H1 (cell line): ENCODE results near the gene SERPINE3. TPM values are rescaled to one million over a fixed set of nuclear protein-coding genes. Genes with fewer than 3 reads are reported as not detected.

Experiments used
- CTCF ChIA-PET: fragments of 300-600 bp; sonication (Branson Sonifier 250); formaldehyde crosslinking; loops from one replicate; lab custom pipeline; 2021; ENCODE audit not compliant: partially characterized antibody; lab: Charles Lee
- POLR2A ChIA-PET: fragments of 300-600 bp; sonication (Branson Sonifier 250); formaldehyde crosslinking; loops from one replicate; lab custom pipeline; 2021; ENCODE audit warnings: inconsistent platforms; ENCODE audit not compliant: partially characterized antibody; lab: Charles Lee
- DNase-seq, 2 experiments: peaks; one replicate each; pipeline versions ENCODE4 v3.0.0 to v3.0.0-alpha.2; 2010 to 2022; ENCODE audit warnings: low spot score in 2 of 2, low read depth in 1 of 2, mixed read lengths in 1 of 2
- FAIRE-seq: peaks from 2 replicates; lab custom pipeline; 2011; peaks lifted over from hg19 to GRCh38; lab: Jason Lieb, UNC
- H2AFZ ChIP-seq: 2 replicates; pipeline ENCODE4 v1.8.1; 2012; ENCODE audit warnings: low read length, inconsistent platforms
- H2AK5ac ChIP-seq: 2 replicates; pipeline ENCODE4 v1.6.1; 2013; ENCODE audit warnings: low read depth, low read length
- H2BK120ac ChIP-seq: replicated peaks from 2 replicates; pipeline ENCODE3; 2013; ENCODE audit warnings: low read depth, low read length, inconsistent platforms
- H2BK12ac ChIP-seq: 2 replicates; pipeline ENCODE4 v1.6.1; 2013; ENCODE audit warnings: low read depth, low read length
- H2BK15ac ChIP-seq: 2 replicates; pipeline ENCODE4 v1.6.1; 2013; ENCODE audit warnings: low read length
- H2BK20ac ChIP-seq: 2 replicates; pipeline ENCODE4 v1.6.1; 2013; ENCODE audit warnings: low read length
- H2BK5ac ChIP-seq: 2 replicates; pipeline ENCODE4 v1.6.1; 2013; ENCODE audit warnings: low read depth, low read length
- H3K14ac ChIP-seq: 2 replicates; pipeline ENCODE4 v1.6.1; 2013; ENCODE audit warnings: inconsistent platforms; ENCODE audit not compliant: insufficient read length
- H3K18ac ChIP-seq: 2 replicates; pipeline ENCODE4 v1.6.1; 2013; ENCODE audit warnings: low read length; ENCODE audit errors: extremely low read depth
- H3K23ac ChIP-seq: 2 replicates; pipeline ENCODE4 v1.6.1; 2013; ENCODE audit warnings: inconsistent platforms; ENCODE audit not compliant: insufficient read length
- H3K23me2 ChIP-seq: 2 replicates; pipeline ENCODE4 v1.6.1; 2013; ENCODE audit warnings: low read depth, low read length
- H3K27ac ChIP-seq: 2 replicates; pipeline ENCODE4 v1.6.1; 2011; ENCODE audit warnings: low read depth, low read length, inconsistent platforms
- H3K27me3 ChIP-seq, 4 experiments: replicated peaks in 1 of 4; 1 replicate in 1 of 4; 2 replicates in 3 of 4; pipeline versions ENCODE4 v1.6.1 to v1.8.1; 2011 to 2013; ENCODE audit warnings: low read length in 3 of 4, mild to moderate bottlenecking in 3 of 4, inconsistent platforms in 2 of 4, mixed read lengths in 2 of 4, moderate library complexity in 1 of 4; ENCODE audit not compliant: control insufficient read depth in 3 of 4, insufficient read depth in 3 of 4; ENCODE audit errors: extremely low read depth in 1 of 4
- H3K36me3 ChIP-seq, 4 experiments: 2 replicates each; pipeline versions ENCODE4 v1.6.1 to v1.8.1; 2011 to 2013; ENCODE audit warnings: mild to moderate bottlenecking in 4 of 4, low read length in 3 of 4, moderate library complexity in 2 of 4, control low read depth in 1 of 4, inconsistent platforms in 1 of 4; ENCODE audit not compliant: insufficient read depth in 4 of 4, control insufficient read depth in 2 of 4
- H3K4ac ChIP-seq: replicated peaks from 2 replicates; pipeline ENCODE3; 2013; ENCODE audit warnings: low read length, low read depth, mixed read lengths, inconsistent platforms; ENCODE audit not compliant: insufficient read length
- H3K4me1 ChIP-seq, 4 experiments: replicated peaks in 1 of 4; 1 replicate in 1 of 4; 2 replicates in 3 of 4; pipeline versions ENCODE4 v1.6.1 to v1.8.1; 2011 to 2013; ENCODE audit warnings: low read length in 3 of 4, inconsistent platforms in 2 of 4, mixed read lengths in 1 of 4; ENCODE audit not compliant: insufficient read depth in 4 of 4, control insufficient read depth in 3 of 4
- H3K4me2 ChIP-seq, 2 experiments: 2 replicates each; pipeline versions ENCODE4 v1.6.1 to v1.8.1; 2011 to 2013; ENCODE audit warnings: low read depth in 2 of 2, low read length in 2 of 2, control low read depth in 1 of 2, inconsistent platforms in 1 of 2, mild to moderate bottlenecking in 1 of 2; ENCODE audit not compliant: insufficient read depth in 1 of 2
- H3K4me3 ChIP-seq, 4 experiments: fragments of 200-600, 300-600 bp in 1 of 4; sonication (generic), shearing (Covaris generic), sonication (Bioruptor Twin) in 1 of 4; 2 replicates each; pipeline versions ENCODE4 v1.5.1 to v1.8.1; 2011 to 2016; ENCODE audit warnings: low read length in 4 of 4, low read depth in 3 of 4, control low read depth in 2 of 4, inconsistent platforms in 2 of 4, mild to moderate bottlenecking in 2 of 4, mixed read lengths in 1 of 4, moderate library complexity in 1 of 4; ENCODE audit not compliant: insufficient read depth in 2 of 4; ENCODE audit errors: extremely low read depth in 1 of 4
- H3K56ac ChIP-seq: replicated peaks from 2 replicates; pipeline ENCODE3; 2013; ENCODE audit warnings: low read depth, mild to moderate bottlenecking, mixed read lengths, low read length, inconsistent platforms; ENCODE audit not compliant: insufficient read length
- H3K79me1 ChIP-seq: 2 replicates; pipeline ENCODE4 v1.6.1; 2013; ENCODE audit warnings: low read depth, low read length, control low read depth
- H3K79me2 ChIP-seq, 2 experiments: 2 replicates each; pipeline versions ENCODE4 v1.6.1 to v1.8.1; 2012 to 2013; ENCODE audit warnings: low read length in 2 of 2, mild to moderate bottlenecking in 2 of 2, inconsistent platforms in 1 of 2; ENCODE audit not compliant: insufficient read depth in 2 of 2, control insufficient read depth in 1 of 2
- H3K9ac ChIP-seq, 4 experiments: replicated peaks in 1 of 4; 1 replicate in 1 of 4; 2 replicates in 3 of 4; pipeline versions ENCODE4 v1.6.1 to v1.8.1; 2011 to 2013; ENCODE audit warnings: low read depth in 3 of 4, low read length in 3 of 4, control low read depth in 2 of 4, mild to moderate bottlenecking in 2 of 4, moderate library complexity in 2 of 4, inconsistent platforms in 1 of 4; ENCODE audit errors: extremely low read depth in 1 of 4
- H3K9me3 ChIP-seq, 2 experiments: 2 replicates each; pipeline versions ENCODE4 v1.6.1 to v1.8.1; 2012 to 2013; ENCODE audit warnings: mild to moderate bottlenecking in 2 of 2, moderate library complexity in 2 of 2, control low read depth in 1 of 2, inconsistent platforms in 1 of 2, low read depth in 1 of 2, low read length in 1 of 2, mixed read lengths in 1 of 2; ENCODE audit not compliant: insufficient read depth in 2 of 2
- H4K20me1 ChIP-seq, 2 experiments: replicated peaks in 1 of 2; 2 replicates each; pipeline versions ENCODE3 to v1.8.1; 2011 to 2013; ENCODE audit warnings: inconsistent platforms in 2 of 2, low read length in 2 of 2, mild to moderate bottlenecking in 1 of 2; ENCODE audit not compliant: insufficient read depth in 2 of 2, control insufficient read depth in 1 of 2
- H4K5ac ChIP-seq: 2 replicates; pipeline ENCODE4 v1.6.1; 2013; ENCODE audit warnings: low read length, low read depth, mixed read lengths, inconsistent platforms; ENCODE audit not compliant: insufficient read length
- H4K8ac ChIP-seq: 2 replicates; pipeline ENCODE4 v1.8.0; 2013; ENCODE audit warnings: mild to moderate bottlenecking, moderate library complexity, low read length, inconsistent platforms; ENCODE audit not compliant: insufficient read depth; ENCODE audit errors: extremely low read depth
- H4K91ac ChIP-seq: replicated peaks from 2 replicates; pipeline ENCODE3; 2013; ENCODE audit warnings: low read length, mixed read lengths, inconsistent platforms; ENCODE audit not compliant: insufficient read length
- ATF2 ChIP-seq: IDR thresholded peaks from 2 replicates; pipeline ENCODE4 v1.6.1; 2012; ENCODE audit warnings: low read length, inconsistent platforms
- NANOG ChIP-seq: IDR thresholded peaks from 2 replicates; pipeline ENCODE4 v1.6.1; 2011; ENCODE audit warnings: low read length, low read depth, mild to moderate bottlenecking, inconsistent platforms; ENCODE audit not compliant: insufficient read depth, poor library complexity, severe bottlenecking
- RAD21 ChIP-seq, 2 experiments: IDR thresholded peaks in 1 of 2; conservative IDR thresholded peaks in 1 of 2; 2 replicates each; pipeline ENCODE4 v1.6.1; 2011; ENCODE audit warnings: low read depth in 2 of 2, low read length in 2 of 2, improper control_type of control experiment in 1 of 2, inconsistent platforms in 1 of 2, mild to moderate bottlenecking in 1 of 2, moderate library complexity in 1 of 2
- RFX5 ChIP-seq: IDR thresholded peaks from 2 replicates; pipeline ENCODE4 v1.6.1; 2011; ENCODE audit warnings: low read depth, low read length, improper control_type of control experiment, borderline replicate concordance
- RXRA ChIP-seq: IDR thresholded peaks from 2 replicates; pipeline ENCODE4 v1.6.1; 2011; ENCODE audit warnings: low read depth, mild to moderate bottlenecking, low read length, moderate library complexity; ENCODE audit not compliant: insufficient read depth
- SIX5 ChIP-seq: IDR thresholded peaks from 2 replicates; pipeline ENCODE4 v1.6.1; 2011; ENCODE audit warnings: mild to moderate bottlenecking, low read depth, low read length
- TAF7 ChIP-seq: optimal IDR thresholded peaks from 2 replicates; pipeline ENCODE3; 2011; ENCODE audit warnings: low read depth, mild to moderate bottlenecking, inconsistent platforms, low read length, moderate library complexity, borderline replicate concordance
- ZNF274 ChIP-seq: IDR thresholded peaks from 2 replicates; pipeline ENCODE4 v1.7.0; 2012; ENCODE audit warnings: low read length, borderline replicate concordance; ENCODE audit errors: extremely low read depth
- WGBS, 2 experiments: shearing (Covaris generic) in 1 of 2; methylation state at CpG; one replicate each; pipeline versions ENCODE4 v1.1.6 to v1.1.7; 2013 to 2015; ENCODE audit warnings: low lambda C conversion rate in 2 of 2, mixed read lengths in 2 of 2, inconsistent platforms in 1 of 2, low coverage in 1 of 2, missing lambda C conversion rate in 1 of 2; ENCODE audit not compliant: insufficient replicate concordance in 2 of 2, insufficient coverage in 1 of 2, insufficient read length in 1 of 2; ENCODE audit errors: extremely low coverage in 1 of 2, missing lambda C conversion rate in 1 of 2; 5-methylcytosine and 5-hydroxymethylcytosine counted together
- polyA plus RNA-seq, 7 experiments: library from polyadenylated mRNA; depleted of rRNA in 3 of 7; stranded (reverse) in 5 of 7; unstranded in 2 of 7; fragments of >200 nt in 5 of 7; fragments of 200-250 nt in 2 of 7; gene quantifications; 1 replicate in 5 of 7; 2 replicates in 1 of 7; 4 replicates in 1 of 7; pipeline versions ENCODE4 v1.2.1 to v1.2.3, GENCODE V29; 2011 to 2013; ENCODE audit warnings: missing spikeins in 2 of 7, mixed read lengths in 2 of 7
- total RNA-seq: library from RNA; stranded (reverse); fragmentation: NEBNext Ultra II Directional; extraction: Animal tissue kit (Norgen Biotek cat#: 25700); gene quantifications from 2 replicates; pipeline ENCODE4 v1.2.1, GENCODE V29; 2021
- TF ChIP-seq, protein P1 (sequence below): IDR thresholded peaks from 2 replicates; pipeline ENCODE4 v1.6.1; 2012; ENCODE audit warnings: inconsistent platforms

SERPINE3 gene
- total and polyA plus RNA-seq, 2 of the 8 experiments (the other 6 are each of a cell fraction or from before 2014, with no cell fraction given): 0.34 to 1.0 TPM

- no peak overlapping the region for H2BK12ac ChIP-seq
- no peak overlapping the region for H3K9ac ChIP-seq
- DNase-seq (no peak), FAIRE-seq (no peak)
- H3K23me2 ChIP-seq: no peaks in the 10 kb centered on the region; the same call in 1 of the 2 replicates
- H3K79me1 ChIP-seq: no peaks in the 10 kb centered on the region
- 89% methylated on average over 2 of the region's 2 CpGs; no CpG with 5 or more reads in 1 of the 2 experiments for WGBS, 2 experiments
- no peak overlapping the region for H4K8ac ChIP-seq
- no peak overlapping the region for H3K18ac ChIP-seq
- no peak overlapping the region for H3K4me3 ChIP-seq
- H4K91ac ChIP-seq: no peak overlapping the region
- H3K14ac ChIP-seq: no peak overlapping the region
- H2AK5ac ChIP-seq: no peak overlapping the region
- H2BK15ac ChIP-seq: no peak overlapping the region
- H3K27ac ChIP-seq: no peak overlapping the region
- no peak overlapping the region for H4K5ac ChIP-seq
- H3K4me2 ChIP-seq: no peak overlapping the region
- CTCF ChIA-PET: interaction anchor here (0.7 to 2.4 kb wide), 3 partner anchors 10 to 42 kb away, joined by 3 to 5 read pairs (median 3); no protein-coding TSS in a partner anchor
- H3K36me3 ChIP-seq: no peaks in the 10 kb centered on the region
- H2BK20ac ChIP-seq: peak overlapping the region; percentile 74
- no peaks in the 10 kb centered on the region for H3K27me3 ChIP-seq
- no peak overlapping the region for H3K56ac ChIP-seq
- H2BK120ac ChIP-seq: no peak overlapping the region
- peaks cover 0 to 8% (median 4%) of the 10 kb centered on the region in 4 experiments; a peak in 2 of 7 replicates for H3K4me1 ChIP-seq
- H3K23ac ChIP-seq: no peak overlapping the region
- H4K20me1 ChIP-seq: no peaks in the 10 kb centered on the region
- no peaks in the 10 kb centered on the region for H3K9me3 ChIP-seq
- H3K79me2 ChIP-seq: no peaks in the 10 kb centered on the region
- POLR2A ChIA-PET: interaction anchor here (0.7 to 1.2 kb wide), 3 partner anchors 74 to 138 kb away, joined by 3 to 4 read pairs (median 3); no protein-coding TSS in a partner anchor
- H2AFZ ChIP-seq: no peak overlapping the region
- no peak overlapping the region for H3K4ac ChIP-seq
- H2BK5ac ChIP-seq: no peak overlapping the region
- TF ChIP-seq ZNF274 (no peak), TAF7 (no peak), RFX5 (no peak), SIX5 (no peak), RAD21 (IDR thresholded peaks at IDR 0.05 in 1 of 2, conservative IDR thresholded peaks at IDR 0.05 in 1 of 2; ENCODE audit: low read depth in 2 of 2, low read length in 2 of 2) (no peak), NANOG (no peak), ATF2 (no peak), RXRA (no peak)
- TF ChIP-seq, protein P1, sequence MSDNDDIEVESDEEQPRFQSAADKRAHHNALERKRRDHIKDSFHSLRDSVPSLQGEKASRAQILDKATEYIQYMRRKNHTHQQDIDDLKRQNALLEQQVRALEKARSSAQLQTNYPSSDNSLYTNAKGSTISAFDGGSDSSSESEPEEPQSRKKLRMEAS: no peak
Measured at GRCh38 chr13:51318015-51318414, 21.5 kb upstream of the SERPINE3 start.
